Measurements from ENCODE around the gene IL10RA. TPM values are rescaled to one million over a fixed set of nuclear protein-coding genes. Genes with fewer than 3 reads are reported as not detected.

IL10RA gene
- total and polyA plus RNA-seq, 7 experiments from 2014 or later = 85.2 to 300 (median 171) TPM

DNA sequence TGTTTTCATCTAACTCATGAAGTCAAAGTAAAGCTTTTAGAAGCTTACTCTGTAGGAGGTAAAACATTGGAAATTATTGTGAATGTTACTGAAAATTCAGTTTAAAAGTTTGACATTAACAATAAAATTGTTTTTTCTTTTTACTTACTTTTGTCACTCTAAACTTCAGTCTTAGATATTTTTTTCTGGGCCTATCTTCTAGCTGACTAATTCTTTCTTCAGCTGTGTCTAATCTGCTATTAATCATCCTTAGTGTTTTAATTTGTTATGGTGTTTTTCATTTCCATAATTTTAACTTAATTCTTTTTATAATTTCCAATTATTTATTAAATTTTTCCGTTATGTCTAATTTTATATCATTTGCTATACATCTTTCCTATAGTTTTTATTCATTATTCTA is 35.0 kb downstream of the IL10RA start:
- ATAC-seq (no peak), DNase-seq (no peak)
- Mint-ChIP-seq H3K4me1 (peaks cover 8 to 12% (median 11%) of the 10 kb centered on the region in 7 donors), H3K27ac (no peak overlapping the region), H3K27me3 (peaks cover 0 to 4% (median 0%) of the 10 kb centered on the region in 5 donors), H3K4me3 (no peak overlapping the region), H3K9me3 (peaks cover 0 to 39% (median 22%) of the 10 kb centered on the region in 11 donors), H3K36me3 (peaks cover 3 to 53% (median 10%) of the 10 kb centered on the region in 5 donors)
- H3K27ac ChIP-seq (ENCODE audit: low read depth, low read length) = no peak overlapping the region
- no peak overlapping the region for H3K4me3 ChIP-seq (ENCODE audit: low read length)
- H3K27me3 ChIP-seq (ENCODE audit: control insufficient read depth in 2 of 2, insufficient read depth in 2 of 2, low read length in 2 of 2) = no peaks in the 10 kb centered on the region
- CTCF ChIA-PET = interaction anchor here (0.6 to 1.5 kb wide), 5 partner anchors 11 to 70 kb away, joined by 3 to 4 read pairs (median 3); no protein-coding TSS in a partner anchor
- peaks cover 0 to 23% (median 2%) of the 10 kb centered on the region in 3 experiments for H3K9me3 ChIP-seq (ENCODE audit: control insufficient read depth in 2 of 3, low read length in 3 of 3)
- intact Hi-C loops (cut with micrococcal nuclease) = loop anchor here in 1 of 2 donors (5.0 kb wide), 1 partner anchor 34 kb away; the partner anchor contains the start of gene IL10RA
- POLR2A ChIA-PET = interaction anchor here (0.9 to 1.7 kb wide), 4 partner anchors 10 to 27 kb away, joined by 5 to 6 read pairs (median 6); no protein-coding TSS in a partner anchor
- no peaks in the 10 kb centered on the region for H3K36me3 ChIP-seq (ENCODE audit: control insufficient read depth in 2 of 3, insufficient read depth in 3 of 3, low read length in 3 of 3)
- H3K4me1 ChIP-seq (ENCODE audit: control insufficient read depth in 2 of 2, insufficient read depth in 2 of 2, low read length in 2 of 2) = peaks cover 7 to 13% of the 10 kb centered on the region in 2 donors

- H3K27me3 Mint-ChIP-seq = peaks cover 0 to 4% (median 0%) of the 10 kb centered on the region in 5 donors
- Histone ChIP-seq H3K27me3 (ENCODE audit: control insufficient read depth in 2 of 2, insufficient read depth in 2 of 2, low read length in 2 of 2) (no peaks in the 10 kb centered on the region), H3K27ac (ENCODE audit: low read depth, low read length) (no peak overlapping the region), H3K4me3 (ENCODE audit: low read length) (no peak overlapping the region), H3K9me3 (ENCODE audit: control insufficient read depth in 2 of 3, low read length in 3 of 3) (no peaks in the 10 kb centered on the region), H3K36me3 (ENCODE audit: control insufficient read depth in 2 of 3, insufficient read depth in 3 of 3, low read length in 3 of 3) (no peaks in the 10 kb centered on the region), H3K4me1 (ENCODE audit: control insufficient read depth in 2 of 2, insufficient read depth in 2 of 2, low read length in 2 of 2) (peaks cover 0 to 3% of the 10 kb centered on the region in 2 donors)
- intact Hi-C loops (cut with micrococcal nuclease) = loop anchor here in 1 of 2 donors (2.0 kb wide), 1 partner anchor 19 kb away; no protein-coding TSS in a partner anchor
- ATAC-seq = no peak
- DNase-seq = no peak
- no peak overlapping the region for H3K4me3 Mint-ChIP-seq
- peaks cover 7 to 29% (median 21%) of the 10 kb centered on the region in 7 donors for H3K4me1 Mint-ChIP-seq
- ChIA-PET POLR2A (interaction anchor here (0.8 kb wide), 1 partner anchor 23 kb away, joined by 3 read pairs; no protein-coding TSS in a partner anchor), CTCF (interaction anchor here (1.2 kb wide), 1 partner anchor 25 kb away, joined by 5 read pairs; no protein-coding TSS in a partner anchor)
- H3K9me3 Mint-ChIP-seq = peaks cover 0 to 22% (median 0%) of the 10 kb centered on the region in 11 donors
- H3K36me3 Mint-ChIP-seq = peaks cover 0 to 23% (median 0%) of the 10 kb centered on the region in 5 donors
- no peak overlapping the region for H3K27ac Mint-ChIP-seq
Observed at GRCh38 chr11:118027694-118028093, 41.5 kb downstream of the IL10RA start.

DNA sequence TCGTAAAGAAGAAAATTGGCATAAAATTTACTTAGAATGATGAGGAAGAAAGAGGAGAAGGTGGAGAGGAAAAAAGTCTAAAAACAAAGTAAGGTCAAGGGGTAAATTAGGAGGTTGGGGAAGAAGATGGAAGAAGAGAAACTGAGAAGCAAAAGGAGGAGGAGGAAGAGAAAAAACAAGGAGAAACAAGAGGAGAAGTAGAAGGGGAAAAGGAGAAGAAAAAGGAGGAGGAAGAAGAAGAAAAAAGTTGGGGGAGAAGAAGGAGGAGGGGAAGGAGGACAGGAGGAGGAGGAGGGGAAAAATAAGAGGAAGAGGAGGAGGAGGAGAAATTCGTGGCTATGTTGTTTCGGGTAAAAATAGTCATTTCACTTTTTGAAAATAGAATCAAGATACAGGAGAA is 42.4 kb downstream of the IL10RA start:
- intact Hi-C loops (cut with micrococcal nuclease) = loop anchor here in 1 of 2 donors (1.0 to 2.0 kb wide), 3 partner anchors 20 to 78 kb away; no protein-coding TSS in a partner anchor
- ChIA-PET CTCF (interaction anchor here (0.8 to 1.1 kb wide), 3 partner anchors 13 to 77 kb away, joined by 3 to 5 read pairs (median 4); no protein-coding TSS in a partner anchor), POLR2A (no interaction called here)
- H3K4me1 Mint-ChIP-seq = peaks cover 11 to 29% (median 21%) of the 10 kb centered on the region in 7 donors
- peaks cover 0 to 4% (median 0%) of the 10 kb centered on the region in 5 donors for H3K27me3 Mint-ChIP-seq
- H3K4me1 ChIP-seq (ENCODE audit: control insufficient read depth in 2 of 2, insufficient read depth in 2 of 2, low read length in 2 of 2) = peaks cover 0 to 7% of the 10 kb centered on the region in 2 donors
- no peaks in the 10 kb centered on the region for H3K9me3 ChIP-seq (ENCODE audit: control insufficient read depth in 2 of 3, low read length in 3 of 3)
- ATAC-seq (no peak), DNase-seq (no peak)
- H3K27ac ChIP-seq (ENCODE audit: low read depth, low read length) = no peak overlapping the region
- peaks cover 0 to 26% (median 0%) of the 10 kb centered on the region in 5 donors for H3K36me3 Mint-ChIP-seq
- peaks cover 0 to 19% (median 0%) of the 10 kb centered on the region in 11 donors for H3K9me3 Mint-ChIP-seq
- peak overlapping the region in 2 of 9 donors; percentile 7 to 74 for H3K27ac Mint-ChIP-seq
- H3K36me3 ChIP-seq (ENCODE audit: control insufficient read depth in 2 of 3, insufficient read depth in 3 of 3, low read length in 3 of 3) = no peaks in the 10 kb centered on the region
- H3K27me3 ChIP-seq (ENCODE audit: control insufficient read depth in 2 of 2, insufficient read depth in 2 of 2, low read length in 2 of 2) = no peaks in the 10 kb centered on the region
- peak overlapping the region in 1 of 10 donors; percentile 24 for H3K4me3 Mint-ChIP-seq
- H3K4me3 ChIP-seq (ENCODE audit: low read length) = no peak overlapping the region

GRCh38 chr11:118033443-118033842 is 47.2 kb downstream of the IL10RA start:
- no peak overlapping the region for H3K4me3 ChIP-seq (ENCODE audit: low read length)
- Mint-ChIP-seq H3K36me3 (peaks cover 0 to 16% (median 0%) of the 10 kb centered on the region in 5 donors), H3K27ac (peak overlapping the region in 2 of 9 donors; percentile 63 to 70), H3K9me3 (peaks cover 0 to 7% (median 0%) of the 10 kb centered on the region in 11 donors), H3K4me1 (peaks cover 11 to 36% (median 18%) of the 10 kb centered on the region in 7 donors), H3K27me3 (peaks cover 0 to 4% (median 0%) of the 10 kb centered on the region in 5 donors), H3K4me3 (no peak overlapping the region)
- H3K36me3 ChIP-seq (ENCODE audit: control insufficient read depth in 2 of 3, insufficient read depth in 3 of 3, low read length in 3 of 3) = no peaks in the 10 kb centered on the region
- ATAC-seq (no peak), DNase-seq (no peak)
- intact Hi-C loops (cut with micrococcal nuclease) = no loop called here
- no peak overlapping the region for H3K27ac ChIP-seq (ENCODE audit: low read depth, low read length)
- no peaks in the 10 kb centered on the region for H3K27me3 ChIP-seq (ENCODE audit: control insufficient read depth in 2 of 2, insufficient read depth in 2 of 2, low read length in 2 of 2)
- H3K9me3 ChIP-seq (ENCODE audit: control insufficient read depth in 2 of 3, low read length in 3 of 3) = no peaks in the 10 kb centered on the region
- ChIA-PET POLR2A (interaction anchor here (1.0 to 1.2 kb wide), 2 partner anchors 13 to 17 kb away, joined by 3 read pairs; no protein-coding TSS in a partner anchor), CTCF (no interaction called here)
- H3K4me1 ChIP-seq (ENCODE audit: control insufficient read depth in 2 of 2, insufficient read depth in 2 of 2, low read length in 2 of 2) = peaks cover 0 to 12% of the 10 kb centered on the region in 2 donors

GRCh38 chr11:118042141-118042540 is 55.9 kb downstream of the IL10RA start:
- CTCF ChIA-PET = interaction anchor here (0.6 to 1.6 kb wide), 2 partner anchors 11 to 53 kb away, joined by 4 to 6 read pairs; no protein-coding TSS in a partner anchor
- no peak for ATAC-seq

GRCh38 chr11:118042796-118043195 is 56.6 kb downstream of the IL10RA start:
- H3K4me1 ChIP-seq (ENCODE audit: control insufficient read depth in 2 of 2, insufficient read depth in 2 of 2, low read length in 2 of 2) = peaks cover 55 to 60% of the 10 kb centered on the region in 2 donors
- no peaks in the 10 kb centered on the region for H3K27me3 ChIP-seq (ENCODE audit: control insufficient read depth in 2 of 2, insufficient read depth in 2 of 2, low read length in 2 of 2)
- DNase-seq (peak in 6 of 9 donors; percentile 30 to 53 (median 42)), ATAC-seq (no peak)
- Mint-ChIP-seq H3K9me3 (peaks cover 0 to 8% (median 0%) of the 10 kb centered on the region in 11 donors), H3K27me3 (no peaks in the 10 kb centered on the region), H3K27ac (peak overlapping the region; percentile 39 to 88 (median 80)), H3K36me3 (peaks cover 0 to 15% (median 0%) of the 10 kb centered on the region in 5 donors), H3K4me1 (peaks cover 48 to 77% (median 70%) of the 10 kb centered on the region in 7 donors), H3K4me3 (peak overlapping the region in 9 of 10 donors; percentile 10 to 69 (median 55))
- no peaks in the 10 kb centered on the region for H3K9me3 ChIP-seq (ENCODE audit: control insufficient read depth in 2 of 3, low read length in 3 of 3)
- intact Hi-C loops (cut with micrococcal nuclease) = loop anchor here in 1 of 2 donors (1.0 kb wide), 1 partner anchor 9 kb away; no protein-coding TSS in a partner anchor
- no peaks in the 10 kb centered on the region for H3K36me3 ChIP-seq (ENCODE audit: control insufficient read depth in 2 of 3, insufficient read depth in 3 of 3, low read length in 3 of 3)
- no peak overlapping the region for H3K27ac ChIP-seq (ENCODE audit: low read depth, low read length)
- ChIA-PET CTCF (interaction anchor here (1.6 kb wide), 1 partner anchor 11 kb away, joined by 6 read pairs; no protein-coding TSS in a partner anchor), POLR2A (interaction anchor here (0.7 to 1.7 kb wide), 4 partner anchors 37 to 89 kb away, joined by 3 to 8 read pairs (median 4); partner anchors contain the start of gene IL10RA)
- H3K4me3 ChIP-seq (ENCODE audit: low read length) = no peak overlapping the region

More at GRCh38 chr11:118042141-118042540, 55.9 kb downstream of the IL10RA start:
- no peaks in the 10 kb centered on the region for H3K27me3 Mint-ChIP-seq
- H3K36me3 Mint-ChIP-seq = peaks cover 0 to 19% (median 0%) of the 10 kb centered on the region in 5 donors
- POLR2A ChIA-PET = interaction anchor here (0.7 to 1.7 kb wide), 6 partner anchors 10 to 88 kb away, joined by 3 to 8 read pairs (median 3); partner anchors contain the start of gene IL10RA
- H3K9me3 ChIP-seq (ENCODE audit: control insufficient read depth in 2 of 3, low read length in 3 of 3) = no peaks in the 10 kb centered on the region
- peak overlapping the region; percentile 39 to 88 (median 80) for H3K27ac Mint-ChIP-seq
- H3K4me1 Mint-ChIP-seq = peaks cover 44 to 74% (median 63%) of the 10 kb centered on the region in 7 donors
- no peak overlapping the region for H3K27ac ChIP-seq (ENCODE audit: low read depth, low read length)
- peaks cover 49 to 54% of the 10 kb centered on the region in 2 donors for H3K4me1 ChIP-seq (ENCODE audit: control insufficient read depth in 2 of 2, insufficient read depth in 2 of 2, low read length in 2 of 2)
- peaks cover 0 to 8% (median 0%) of the 10 kb centered on the region in 11 donors for H3K9me3 Mint-ChIP-seq
- no peaks in the 10 kb centered on the region for H3K36me3 ChIP-seq (ENCODE audit: control insufficient read depth in 2 of 3, insufficient read depth in 3 of 3, low read length in 3 of 3)
- H3K4me3 Mint-ChIP-seq = peak overlapping the region in 7 of 10 donors; percentile 13 to 69 (median 55)
- no peak for DNase-seq
- no peaks in the 10 kb centered on the region for H3K27me3 ChIP-seq (ENCODE audit: control insufficient read depth in 2 of 2, insufficient read depth in 2 of 2, low read length in 2 of 2)
- no peak overlapping the region for H3K4me3 ChIP-seq (ENCODE audit: low read length)
- intact Hi-C loops (cut with micrococcal nuclease) = loop anchor here in 1 of 2 donors (1.0 kb wide), 1 partner anchor 9 kb away; no protein-coding TSS in a partner anchor

Data from naive thymus-derived CD4-positive, alpha-beta T cell (primary cell).